DND-41 (cell line): ENCODE measurements around the gene NKAIN4.

Experiments
- CTCF ChIP-seq: IDR thresholded peaks from 2 replicates; pipeline ENCODE4 v1.5.1; 2012; ENCODE audit warnings: borderline replicate concordance, low read length, moderate library complexity, mild to moderate bottlenecking; ENCODE audit not compliant: poor library complexity, severe bottlenecking; ENCODE audit errors: extremely low read depth
- EZH2 ChIP-seq: IDR thresholded peaks from 3 replicates; pipeline ENCODE4 v1.6.1; 2012; ENCODE audit warnings: borderline replicate concordance, low read depth, mild to moderate bottlenecking, moderate library complexity, low read length, inconsistent platforms; ENCODE audit not compliant: severe bottlenecking

GRCh38 chr20:63204362-63204761, 49.9 kb downstream of the NKAIN4 start:
- TF ChIP-seq CTCF (no peak), EZH2 (no peak)
